ENCODE results near the gene RYR2. TPM values are rescaled to one million over a fixed set of nuclear protein-coding genes. Genes with fewer than 3 reads are reported as not detected.

RYR2 gene
- total RNA-seq, 6 experiments from 2014 or later: 0.02 to 0.43 (median 0.16) TPM

DNA sequence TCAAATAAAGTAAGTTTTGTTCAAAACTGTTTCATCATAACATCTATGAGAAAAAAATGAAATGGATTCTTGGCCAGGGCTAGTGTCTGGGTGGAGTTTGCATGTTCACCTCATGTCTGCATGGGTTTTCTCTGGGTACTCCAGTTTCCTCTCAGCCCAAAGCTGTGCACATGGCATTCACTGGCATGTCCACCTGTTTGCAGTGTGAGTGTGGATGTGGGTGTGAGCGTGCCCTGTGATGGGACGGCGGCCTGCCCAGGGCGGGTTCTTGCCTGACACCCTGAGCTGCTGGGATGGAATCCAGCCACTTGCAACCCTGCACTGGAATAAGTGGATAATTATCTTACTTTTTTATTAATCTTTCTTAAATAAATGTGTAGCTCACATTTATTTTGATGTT lies 185.5 kb downstream of the RYR2 start:
- TF ChIP-seq POLR2A (IDR thresholded peaks at IDR 0.05) (no peak), CTCF (IDR thresholded peaks at IDR 0.05) (no peak)
- Histone ChIP-seq H3K4me3 (no peak overlapping the region), H3K4me1 (no peaks in the 10 kb centered on the region), H3K27ac (no peak overlapping the region), H3K36me3 (no peaks in the 10 kb centered on the region), H3K27me3 (no peaks in the 10 kb centered on the region), H3K9me3 (no peaks in the 10 kb centered on the region)
- 56% methylated on average over 4 of the region's 4 CpGs for WGBS (ENCODE audit: insufficient coverage, low coverage, low lambda C conversion rate, missing lambda C conversion rate)
- ATAC-seq (no peak), DNase-seq (no peak)
- intact Hi-C loops (cut with DNase I): no loop called here

DNA sequence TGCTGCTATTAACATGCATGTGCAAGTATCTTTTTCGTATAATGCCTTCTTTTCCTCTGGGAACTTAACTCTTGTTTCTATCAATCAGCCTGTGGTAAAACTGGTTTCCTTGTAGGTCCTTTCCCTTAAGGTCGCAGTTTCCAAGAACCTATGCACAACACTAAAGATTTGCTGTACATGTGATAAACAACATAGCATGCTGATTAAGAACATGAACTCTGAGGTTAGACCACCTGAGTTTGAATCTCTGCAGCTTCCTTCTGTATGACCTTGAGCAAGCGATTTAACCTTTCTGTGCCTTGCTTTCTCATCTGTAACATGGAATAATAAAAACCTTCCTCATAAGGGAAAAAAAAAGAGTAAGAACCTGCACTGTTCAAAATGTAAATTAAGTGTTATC lies 186.4 kb downstream of the RYR2 start:
- no peak for ATAC-seq
- intact Hi-C loops (cut with DNase I): no loop called here
- no peaks in the 10 kb centered on the region for H3K36me3 ChIP-seq
- DNase-seq: no peak
- TF ChIP-seq POLR2A (IDR thresholded peaks at IDR 0.05) (no peak), CTCF (IDR thresholded peaks at IDR 0.05) (no peak)
- H3K4me3 ChIP-seq: no peak overlapping the region
- H3K9me3 ChIP-seq: no peaks in the 10 kb centered on the region
- WGBS (ENCODE audit: insufficient coverage, low coverage, low lambda C conversion rate, missing lambda C conversion rate): 39% methylated on average over 3 of the region's 3 CpGs
- H3K4me1 ChIP-seq: no peaks in the 10 kb centered on the region
- no peak overlapping the region for H3K27ac ChIP-seq
- no peaks in the 10 kb centered on the region for H3K27me3 ChIP-seq

GRCh38 chr1:237229333-237229732 lies 187.3 kb downstream of the RYR2 start:
- DNase-seq: no peak
- no peak for ATAC-seq
- no peaks in the 10 kb centered on the region for H3K36me3 ChIP-seq
- no peaks in the 10 kb centered on the region for H3K9me3 ChIP-seq
- no peak overlapping the region for H3K27ac ChIP-seq
- intact Hi-C loops (cut with DNase I): no loop called here
- H3K27me3 ChIP-seq: no peaks in the 10 kb centered on the region
- no peaks in the 10 kb centered on the region for H3K4me1 ChIP-seq
- WGBS (ENCODE audit: insufficient coverage, low coverage, low lambda C conversion rate, missing lambda C conversion rate): 46% methylated on average over 6 of the region's 6 CpGs
- TF ChIP-seq POLR2A (IDR thresholded peaks at IDR 0.05): no peak
- no peak for TF ChIP-seq CTCF (IDR thresholded peaks at IDR 0.05)
- no peak overlapping the region for H3K4me3 ChIP-seq

DNA sequence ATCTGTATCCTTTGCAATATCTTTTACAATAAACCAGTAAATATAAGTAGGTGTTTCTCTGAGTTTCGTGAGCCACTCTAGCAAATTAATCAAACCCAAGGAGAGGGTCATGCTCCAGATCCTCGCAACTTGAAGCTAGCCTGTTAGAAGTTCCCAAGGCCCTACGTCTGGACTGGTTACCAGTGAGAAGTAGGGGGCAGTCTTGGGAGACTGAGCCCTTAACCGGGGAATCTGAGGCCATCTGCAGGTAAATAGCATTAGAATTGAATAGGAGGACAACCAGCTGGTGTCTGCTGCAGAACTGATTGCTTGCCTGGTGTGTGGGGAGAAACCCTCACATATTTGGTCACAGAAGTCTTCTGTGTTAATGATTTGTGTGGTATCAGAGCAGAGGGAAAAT lies 190.5 kb downstream of the RYR2 start:
- TF ChIP-seq POLR2A (IDR thresholded peaks at IDR 0.05) (no peak), CTCF (IDR thresholded peaks at IDR 0.05) (no peak)
- Histone ChIP-seq H3K27me3 (no peaks in the 10 kb centered on the region), H3K4me3 (no peak overlapping the region), H3K36me3 (no peaks in the 10 kb centered on the region), H3K4me1 (no peaks in the 10 kb centered on the region), H3K9me3 (no peaks in the 10 kb centered on the region), H3K27ac (no peak overlapping the region)
- DNase-seq: no peak
- whole genome bisulfite sequencing (ENCODE audit: insufficient coverage, low coverage, low lambda C conversion rate, missing lambda C conversion rate): 21% methylated on average over 3 of the region's 4 CpGs
- no peak for ATAC-seq
- intact Hi-C loops (cut with DNase I): no loop called here

DNA sequence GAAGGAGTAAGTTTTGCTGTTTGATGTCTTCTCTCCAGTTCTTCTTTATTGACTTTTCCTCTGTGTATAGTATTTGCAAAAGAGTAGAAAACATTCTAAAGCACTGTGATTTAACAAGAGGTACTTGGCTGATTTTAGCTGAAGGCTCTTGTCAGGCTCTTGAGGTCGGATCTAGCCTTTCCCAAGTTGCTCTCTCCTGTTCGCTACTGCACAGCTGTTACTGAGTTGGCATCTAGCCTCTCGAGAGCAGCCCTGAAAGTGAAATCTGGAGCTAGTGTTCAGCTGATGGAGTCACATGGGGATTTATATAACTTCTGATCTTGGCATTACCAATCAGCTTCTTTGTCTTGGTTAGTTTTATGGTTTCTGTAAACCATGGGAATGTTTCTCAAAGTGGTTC lies 193.1 kb downstream of the RYR2 start:
- H3K27ac ChIP-seq: no peak overlapping the region
- DNase-seq (no peak), ATAC-seq (no peak)
- intact Hi-C loops (cut with DNase I): no loop called here
- H3K36me3 ChIP-seq: no peaks in the 10 kb centered on the region
- no peaks in the 10 kb centered on the region for H3K4me1 ChIP-seq
- 42% methylated on average over 3 of the region's 3 CpGs for WGBS (ENCODE audit: insufficient coverage, low coverage, low lambda C conversion rate, missing lambda C conversion rate)
- H3K27me3 ChIP-seq: no peaks in the 10 kb centered on the region
- H3K4me3 ChIP-seq: no peak overlapping the region
- TF ChIP-seq CTCF (IDR thresholded peaks at IDR 0.05) (no peak), POLR2A (IDR thresholded peaks at IDR 0.05) (no peak)
- no peaks in the 10 kb centered on the region for H3K9me3 ChIP-seq
